ENCODE results near the gene KCNG2.
"Not testable (repeated sequence)": the region's sequence is repeated elsewhere in the genome, so short reads cannot be mapped to it uniquely, and the experiment has no call there.

Gene KCNG2

GRCh38 chr18:79855147-79855933 is 57.6 kb downstream of the KCNG2 start:
- no peak for FAIRE-seq

- no peak for FAIRE-seq
Measured at GRCh38 chr18:79856119-79857007, 58.6 kb downstream of the KCNG2 start.

- FAIRE-seq = no peak
Measured at GRCh38 chr18:79857082-79857671, 59.4 kb downstream of the KCNG2 start.

GRCh38 chr18:79859314-79859713 is 61.6 kb downstream of the KCNG2 start:
- no peak for FAIRE-seq

- no peak for FAIRE-seq
Measured at GRCh38 chr18:79861687-79862086, 63.9 kb downstream of the KCNG2 start.

GRCh38 chr18:79862562-79862961 is 64.8 kb downstream of the KCNG2 start:
- FAIRE-seq = no peak

GRCh38 chr18:79863161-79864005 is 65.6 kb downstream of the KCNG2 start:
- no peak for FAIRE-seq

GRCh38 chr18:79864006-79864725 is 66.4 kb downstream of the KCNG2 start:
- FAIRE-seq = no peak

GRCh38 chr18:79864955-79865354 is 67.2 kb downstream of the KCNG2 start:
- FAIRE-seq = not testable (repeated sequence)

- FAIRE-seq = not testable (repeated sequence)
Measured at GRCh38 chr18:79865951-79866350, 68.2 kb downstream of the KCNG2 start.

- FAIRE-seq = no peak
Measured at GRCh38 chr18:79866889-79867574, 69.3 kb downstream of the KCNG2 start.

- no peak for FAIRE-seq
Measured at GRCh38 chr18:79867666-79868065, 69.9 kb downstream of the KCNG2 start.

GRCh38 chr18:79868168-79868784 is 70.5 kb downstream of the KCNG2 start:
- FAIRE-seq = no peak

- no peak for FAIRE-seq
Measured at GRCh38 chr18:79868811-79869541, 71.2 kb downstream of the KCNG2 start.

GRCh38 chr18:79869591-79870300 is 72.0 kb downstream of the KCNG2 start:
- FAIRE-seq = no peak

GRCh38 chr18:79870301-79871025 is 72.7 kb downstream of the KCNG2 start:
- FAIRE-seq = no peak

- no peak for FAIRE-seq
Measured at GRCh38 chr18:79871026-79871390, 73.3 kb downstream of the KCNG2 start.

GRCh38 chr18:79871481-79872091 is 73.8 kb downstream of the KCNG2 start:
- FAIRE-seq = no peak

All from colon (tissue), 2 donors.